GM19025 (cell line): ENCODE data around the gene YY2.
"Not testable (repeated sequence)": the region's sequence is repeated elsewhere in the genome, so short reads cannot be mapped to it uniquely, and the experiment has no call there.

Experiments used
- ATAC-seq: cut with Tn5 transposase; IDR thresholded peaks from one replicate; pipeline ENCODE4 v1.9.1; 2021; ENCODE audit warnings: mild to moderate bottlenecking, low read depth, moderate library complexity; ENCODE audit not compliant: unreplicated experiment

The YY2 gene

DNA sequence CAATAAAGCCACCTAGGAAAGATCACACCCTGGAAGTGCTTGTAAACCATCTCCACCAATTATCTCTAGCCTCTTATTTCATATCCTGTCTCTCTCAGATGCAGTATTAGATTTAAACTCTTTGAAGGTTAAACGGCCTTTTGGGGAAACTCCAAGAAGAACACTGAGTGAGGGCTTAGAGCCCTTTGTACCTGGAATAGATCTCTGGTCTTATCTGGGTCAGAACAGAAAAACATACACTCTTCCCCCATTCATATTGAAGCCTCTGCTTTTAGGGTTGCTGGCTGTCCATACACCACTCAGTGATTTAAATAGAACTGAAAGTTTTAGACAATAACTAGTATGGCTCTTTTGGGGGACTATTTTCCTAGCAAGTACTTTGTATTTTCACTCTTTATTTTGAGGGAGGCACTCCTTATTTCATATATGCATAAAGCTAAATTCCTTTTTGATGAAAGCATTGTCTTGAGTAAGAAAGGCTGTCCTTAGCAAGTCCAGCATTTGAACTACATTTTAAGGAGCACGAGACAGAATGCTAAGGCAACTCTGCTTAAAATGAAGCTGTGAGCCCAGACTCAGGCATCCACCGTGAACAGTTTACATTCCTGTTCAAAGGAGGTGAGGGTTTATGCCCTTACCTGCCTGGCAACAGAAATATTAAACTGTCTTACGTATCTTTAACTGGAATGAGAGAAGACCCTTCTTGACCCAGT, 17.4 kb downstream of the YY2 start:
- ATAC-seq, result no peak

- not testable (repeated sequence) for ATAC-seq
These were observed 18.4 kb downstream of the YY2 start for GRCh38 chrX:21874182-21874581.

GRCh38 chrX:21875013-21875412, 19.2 kb downstream of the YY2 start:
- ATAC-seq, result no peak

GRCh38 chrX:21881881-21882574, 26.2 kb downstream of the YY2 start:
- no peak for ATAC-seq

GRCh38 chrX:21883258-21883657, 27.5 kb downstream of the YY2 start:
- no peak for ATAC-seq

- ATAC-seq, result no peak
These were observed 29.8 kb downstream of the YY2 start for GRCh38 chrX:21885568-21885967.

DNA sequence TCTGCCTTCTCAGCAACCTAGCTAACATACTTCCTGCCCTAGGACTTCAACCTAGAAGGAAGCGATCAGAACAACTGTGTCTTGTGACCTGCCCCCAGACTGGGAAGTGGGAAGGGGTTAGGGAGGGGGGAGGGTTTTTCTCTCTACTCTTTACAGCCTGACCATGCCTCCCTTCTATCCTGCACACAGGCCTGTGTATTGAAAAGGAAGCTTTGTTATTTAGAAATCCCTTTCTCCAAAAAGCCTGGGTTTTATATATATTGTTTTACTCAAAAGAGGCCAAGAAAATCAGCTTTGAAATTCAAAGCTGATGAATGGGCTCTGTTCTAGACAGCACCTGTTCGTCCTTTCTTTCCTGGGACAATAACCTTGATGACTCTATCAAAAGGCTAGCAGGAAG, 49.5 kb downstream of the YY2 start:
- no peak for ATAC-seq

DNA sequence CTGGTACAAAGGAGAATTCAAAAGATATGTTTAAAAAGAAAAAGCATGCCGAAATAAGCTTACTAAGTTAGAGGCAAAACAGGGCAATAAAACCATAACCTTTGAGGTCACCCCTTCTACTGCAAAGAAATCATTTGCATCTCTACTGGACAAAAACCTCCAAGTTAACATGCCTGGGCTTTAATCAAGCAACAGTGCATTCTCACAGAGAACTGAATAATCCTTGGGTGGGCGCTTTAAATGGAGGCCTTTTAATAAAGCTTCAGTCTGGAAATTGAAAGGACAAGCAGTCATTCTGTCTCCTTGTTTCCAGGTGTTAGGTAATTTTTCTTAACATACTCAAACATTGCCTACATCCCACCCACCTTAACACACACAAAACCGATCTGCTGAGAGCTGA, 50.2 kb downstream of the YY2 start:
- no peak for ATAC-seq

DNA sequence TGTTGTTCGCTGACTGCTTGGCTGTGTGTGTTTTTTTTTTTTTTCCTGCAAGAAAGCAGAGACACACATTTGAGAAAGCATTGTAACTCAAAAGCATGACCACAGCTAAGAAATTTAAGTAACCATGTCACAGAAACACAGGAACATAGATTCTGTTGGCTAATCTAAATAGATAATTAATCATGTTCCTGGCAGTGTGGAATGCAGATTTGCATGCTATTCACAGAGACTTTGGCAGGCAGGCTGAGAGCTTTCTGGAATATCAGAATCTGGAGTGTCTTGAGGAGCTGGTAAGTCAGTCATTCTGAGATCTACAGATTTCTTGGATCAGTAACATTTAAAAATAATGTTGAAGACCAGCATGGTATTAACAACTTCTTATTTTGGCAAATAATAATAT, 51.5 kb downstream of the YY2 start:
- ATAC-seq, result no peak
